Body of pancreas (tissue), 4 donors: ENCODE measurements around the gene BICRA. TPM values are rescaled to one million over a fixed set of nuclear protein-coding genes. Genes with fewer than 3 reads are reported as not detected.

ENCODE experiments used
- ATAC-seq: fragments of 150-250 bp; one replicate; pipeline ENCODE4 v1.9.1; 2016
- DNase-seq, 4 donors: peaks; one replicate each; pipeline ENCODE4 v3.0.0-alpha.2; 2019
- H3K27ac ChIP-seq, 4 donors: fragments of 200-600 bp; sonication (generic); 1 replicate in 3 of 4; 2 replicates in 1 of 4; pipeline versions ENCODE4 v1.5.1 to v1.6.1; 2016 to 2019; ENCODE audit warnings: mild to moderate bottlenecking in 1 of 4, mixed read lengths in 1 of 4, moderate library complexity in 1 of 4
- H3K27me3 ChIP-seq, 2 donors: fragments of 200-600 bp; sonication (generic); one replicate each; pipeline ENCODE4 v1.6.0; 2016; ENCODE audit warnings: mild to moderate bottlenecking in 1 of 2
- H3K36me3 ChIP-seq, 2 donors: fragments of 200-600 bp; sonication (generic); replicated peaks in 1 of 2; 2 replicates each; pipeline ENCODE4 v1.5.1; 2016; ENCODE audit warnings: low read depth in 2 of 2; ENCODE audit not compliant: insufficient read depth in 1 of 2
- H3K4me1 ChIP-seq: fragments of 200-600 bp; sonication (generic); one replicate; pipeline ENCODE4 v1.6.0; 2016
- H3K4me3 ChIP-seq, 2 donors: fragments of 200-600 bp; sonication (generic); 1 replicate in 1 of 2; 2 replicates in 1 of 2; pipeline ENCODE4 v1.5.1; 2016 to 2019
- H3K9me3 ChIP-seq, 3 donors: fragments of 200-600 bp; sonication (generic); 1 replicate in 2 of 3; 2 replicates in 1 of 3; pipeline ENCODE4 v1.5.1; 2016
- POLR2A ChIP-seq, 3 donors: fragments of 450-650 bp; IDR thresholded peaks; one replicate each; pipeline ENCODE4 v1.6.1; 2016; ENCODE audit warnings: antibody characterized with exemption in 3 of 3, mild to moderate bottlenecking in 2 of 3
- WGBS, 2 donors: methylation state at CpG; one replicate each; pipeline ENCODE4 v1.1.5; 2017; 5-methylcytosine and 5-hydroxymethylcytosine counted together
- intact Hi-C: fragments of 100-400 bp; cut with DNase I; formaldehyde crosslinking; loops from one replicate; pipeline ENCODE4 v1.15.1; 2023
- total RNA-seq, 2 donors: library from RNA; depleted of rRNA; stranded (reverse); fragments of >200 nt; gene quantifications; one replicate each; pipeline ENCODE4 v1.1.0, GENCODE V29; 2016
- TF ChIP-seq, protein P1 (sequence below), 7 experiments: fragments of 450-650 bp in 4 of 7; fragments of 200-600 bp in 3 of 7; sonication (generic) in 3 of 7; IDR thresholded peaks; one replicate each; pipeline ENCODE4 v1.5.1; 2016 to 2019; ENCODE audit warnings: antibody characterized with exemption in 7 of 7

BICRA gene
- total RNA-seq, 2 donors from 2014 or later = 2.6 to 26.4 TPM

DNA sequence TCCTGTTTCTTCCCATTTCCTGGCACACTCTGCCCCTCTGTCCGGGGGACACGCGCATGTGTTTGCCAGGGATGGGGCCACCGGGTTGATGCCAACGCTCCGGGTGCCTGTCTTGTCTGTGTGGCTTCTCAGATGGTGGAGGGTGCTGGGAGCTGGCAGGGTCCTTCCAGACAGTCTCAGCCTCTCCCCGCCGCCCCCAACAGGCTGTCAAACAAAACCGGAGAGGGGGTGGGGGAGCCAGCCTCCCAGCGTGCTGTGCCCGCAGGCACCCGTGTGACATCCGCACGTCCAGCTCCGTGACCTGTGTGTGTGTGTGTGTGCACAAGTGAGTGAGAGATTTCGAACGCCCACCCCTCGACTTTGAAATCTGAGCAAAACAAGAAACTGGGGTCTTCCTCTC is 93.7 kb downstream of the BICRA start:
- H3K9me3 ChIP-seq = no peaks in the 10 kb centered on the region
- intact Hi-C loops = loop anchor here (5.0 kb wide), 1 partner anchor 265 kb away; no protein-coding TSS in a partner anchor
- 79 to 84% methylated on average over 7 to 11 of the region's 18 CpGs for WGBS, 2 donors
- no peak for ATAC-seq
- no peaks in the 10 kb centered on the region for H3K27me3 ChIP-seq
- no peak overlapping the region for H3K4me3 ChIP-seq
- H3K36me3 ChIP-seq = peaks cover 2 to 7% of the 10 kb centered on the region in 2 donors
- no peak for DNase-seq
- TF ChIP-seq POLR2A (IDR thresholded peaks at IDR 0.05) = no peak
- TF ChIP-seq, protein P1, sequence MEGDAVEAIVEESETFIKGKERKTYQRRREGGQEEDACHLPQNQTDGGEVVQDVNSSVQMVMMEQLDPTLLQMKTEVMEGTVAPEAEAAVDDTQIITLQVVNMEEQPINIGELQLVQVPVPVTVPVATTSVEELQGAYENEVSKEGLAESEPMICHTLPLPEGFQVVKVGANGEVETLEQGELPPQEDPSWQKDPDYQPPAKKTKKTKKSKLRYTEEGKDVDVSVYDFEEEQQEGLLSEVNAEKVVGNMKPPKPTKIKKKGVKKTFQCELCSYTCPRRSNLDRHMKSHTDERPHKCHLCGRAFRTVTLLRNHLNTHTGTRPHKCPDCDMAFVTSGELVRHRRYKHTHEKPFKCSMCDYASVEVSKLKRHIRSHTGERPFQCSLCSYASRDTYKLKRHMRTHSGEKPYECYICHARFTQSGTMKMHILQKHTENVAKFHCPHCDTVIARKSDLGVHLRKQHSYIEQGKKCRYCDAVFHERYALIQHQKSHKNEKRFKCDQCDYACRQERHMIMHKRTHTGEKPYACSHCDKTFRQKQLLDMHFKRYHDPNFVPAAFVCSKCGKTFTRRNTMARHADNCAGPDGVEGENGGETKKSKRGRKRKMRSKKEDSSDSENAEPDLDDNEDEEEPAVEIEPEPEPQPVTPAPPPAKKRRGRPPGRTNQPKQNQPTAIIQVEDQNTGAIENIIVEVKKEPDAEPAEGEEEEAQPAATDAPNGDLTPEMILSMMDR (IDR thresholded peaks at IDR 0.05) = no peak
- H3K4me1 ChIP-seq = peaks cover 3% of the 10 kb centered on the region
- H3K27ac ChIP-seq = no peak overlapping the region

DNA sequence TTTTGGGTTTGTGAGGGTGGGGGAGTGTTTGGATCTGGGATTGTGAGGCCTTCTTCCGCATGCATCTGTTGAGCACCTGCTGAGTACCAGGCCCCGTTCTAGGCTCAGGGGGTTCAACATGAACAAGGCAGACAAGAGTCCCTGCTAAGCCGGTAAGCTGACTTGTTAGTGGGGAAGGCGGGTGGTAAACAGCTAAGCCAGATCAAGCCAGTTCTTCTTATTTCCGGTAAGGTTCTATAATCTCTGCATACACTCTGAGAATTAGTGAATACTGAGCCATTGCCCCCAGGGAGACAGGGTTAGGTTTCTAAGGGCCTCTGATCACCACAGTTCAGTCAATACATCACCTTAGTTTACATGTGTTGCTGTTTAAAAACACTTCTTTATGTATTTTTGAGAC is 94.4 kb downstream of the BICRA start:
- intact Hi-C loops = loop anchor here (5.0 kb wide), 1 partner anchor 266 kb away; no protein-coding TSS in a partner anchor

DNA sequence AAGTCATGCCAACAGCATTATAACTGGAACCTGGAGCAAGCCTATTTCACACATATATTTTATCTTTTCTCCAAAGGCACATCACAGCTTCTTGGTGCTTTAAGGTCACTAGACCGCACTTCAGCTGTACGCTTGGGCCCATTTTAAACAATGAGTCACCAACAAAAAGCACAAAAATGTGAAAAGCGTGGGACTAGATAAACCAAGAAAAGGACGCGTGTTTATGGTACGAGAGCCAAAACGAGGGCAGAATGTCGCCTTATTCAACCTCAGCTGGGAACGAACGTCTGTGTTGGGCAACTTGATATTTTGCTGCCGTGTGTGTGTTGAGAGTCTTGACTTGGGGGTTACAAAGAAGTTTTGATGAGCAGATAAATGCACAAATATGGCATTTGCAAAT is 95.1 kb downstream of the BICRA start:
- WGBS, 2 donors = 90 to 93% methylated on average over 10 to 11 of the region's 11 CpGs
- ATAC-seq = no peak
- TF ChIP-seq, protein P1 (IDR thresholded peaks at IDR 0.05) = no peak
- TF ChIP-seq POLR2A (IDR thresholded peaks at IDR 0.05) = no peak
- Histone ChIP-seq H3K4me3 (no peak overlapping the region), H3K9me3 (no peaks in the 10 kb centered on the region), H3K27me3 (no peaks in the 10 kb centered on the region), H3K27ac (no peak overlapping the region), H3K4me1 (no peaks in the 10 kb centered on the region), H3K36me3 (peaks cover 2 to 7% of the 10 kb centered on the region in 2 donors)
- intact Hi-C loops = loop anchor here (5.0 kb wide), 1 partner anchor 267 kb away; no protein-coding TSS in a partner anchor
- no peak for DNase-seq

More for the DNA sequence above, 94.4 kb downstream of the BICRA start:
- H3K36me3 ChIP-seq = peaks cover 2 to 7% of the 10 kb centered on the region in 2 donors
- no peak overlapping the region for H3K4me3 ChIP-seq
- DNase-seq = no peak
- TF ChIP-seq, protein P1 (IDR thresholded peaks at IDR 0.05) = no peak
- no peak for TF ChIP-seq POLR2A (IDR thresholded peaks at IDR 0.05)
- WGBS, 2 donors = 90 to 92% methylated on average over 5 of the region's 5 CpGs
- no peaks in the 10 kb centered on the region for H3K9me3 ChIP-seq
- no peak for ATAC-seq
- no peaks in the 10 kb centered on the region for H3K27me3 ChIP-seq
- no peak overlapping the region for H3K27ac ChIP-seq
- no peaks in the 10 kb centered on the region for H3K4me1 ChIP-seq

DNA sequence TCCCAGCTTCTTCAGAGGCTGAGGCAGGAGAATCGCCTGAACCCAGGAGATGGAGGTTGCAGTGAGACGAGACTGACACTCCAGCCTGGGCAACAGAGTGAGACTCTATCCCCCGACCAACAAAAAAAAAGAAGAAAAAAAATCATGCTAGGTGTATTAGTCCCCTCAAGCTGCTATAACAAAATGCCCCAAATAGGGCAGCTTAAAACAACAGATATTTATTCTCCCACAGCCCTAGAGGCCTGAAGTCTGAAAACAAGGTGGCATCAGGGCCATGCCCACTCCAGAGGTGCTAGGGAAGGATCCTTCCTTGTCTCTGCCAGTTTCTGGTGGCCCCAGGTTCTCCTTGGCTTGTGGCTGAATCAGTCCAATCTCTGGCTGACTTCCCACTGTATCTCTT is 95.7 kb downstream of the BICRA start:
- no peak for DNase-seq
- H3K27me3 ChIP-seq = no peaks in the 10 kb centered on the region
- no peaks in the 10 kb centered on the region for H3K4me1 ChIP-seq
- H3K9me3 ChIP-seq = no peaks in the 10 kb centered on the region
- intact Hi-C loops = loop anchor here (5.0 kb wide), 2 partner anchors 53 to 267 kb away; no protein-coding TSS in a partner anchor
- no peak overlapping the region for H3K27ac ChIP-seq
- peaks cover 2 to 7% of the 10 kb centered on the region in 2 donors for H3K36me3 ChIP-seq
- no peak for ATAC-seq
- H3K4me3 ChIP-seq = no peak overlapping the region
- TF ChIP-seq, protein P1 (IDR thresholded peaks at IDR 0.05) = no peak
- TF ChIP-seq POLR2A (IDR thresholded peaks at IDR 0.05) = no peak
- 89 to 94% methylated on average over 3 of the region's 3 CpGs for WGBS, 2 donors
